Karpas-422 (cell line): Measurements from ENCODE around the gene BLTP3A. TPM values are rescaled to one million over a fixed set of nuclear protein-coding genes. Genes with fewer than 3 reads are reported as not detected.

Experiments
- DNase-seq: peaks from one replicate; pipeline ENCODE4 v3.0.0-alpha.2; 2015
- H2AFZ ChIP-seq: fragments of 200-600 bp; sonication (generic); 2 replicates; pipeline ENCODE4 v1.6.1; 2014; ENCODE audit warnings: antibody characterized with exemption, low read length, mixed read lengths
- H3K27ac ChIP-seq: fragments of 200-600 bp; sonication (generic); 2 replicates; pipeline ENCODE4 v1.5.1; 2014; ENCODE audit warnings: mild to moderate bottlenecking, low read length, moderate library complexity
- H3K27me3 ChIP-seq: fragments of 200-600 bp; sonication (generic); 2 replicates; pipeline ENCODE4 v1.6.1; 2014; ENCODE audit warnings: low read length, mixed read lengths
- H3K36me3 ChIP-seq: fragments of 200-600 bp; sonication (generic); 2 replicates; pipeline ENCODE4 v1.6.1; 2014; ENCODE audit warnings: low read length, mixed read lengths; ENCODE audit not compliant: insufficient read depth
- H3K4me1 ChIP-seq: fragments of 200-600 bp; sonication (generic); 2 replicates; pipeline ENCODE4 v1.6.1; 2014; ENCODE audit warnings: mild to moderate bottlenecking, low read length, mixed read lengths
- H3K4me2 ChIP-seq: fragments of 200-600 bp; sonication (generic); 2 replicates; pipeline ENCODE4 v1.6.1; 2014; ENCODE audit warnings: low read length, low read depth, mild to moderate bottlenecking; ENCODE audit not compliant: poor library complexity, severe bottlenecking
- H3K4me3 ChIP-seq: fragments of 200-600 bp; sonication (generic); 2 replicates; pipeline ENCODE4 v1.5.1; 2014; ENCODE audit warnings: mild to moderate bottlenecking, antibody characterized with exemption, low read length, mixed read lengths
- H3K79me2 ChIP-seq: fragments of 200-600 bp; sonication (generic); 2 replicates; pipeline ENCODE4 v1.6.1; 2014; ENCODE audit warnings: mild to moderate bottlenecking, low read length, mixed read lengths
- H3K9ac ChIP-seq: fragments of 200-600 bp; sonication (generic); 2 replicates; pipeline ENCODE4 v1.6.0; 2014; ENCODE audit warnings: low read length
- H3K9me2 ChIP-seq: fragments of 200-600 bp; sonication (generic), shearing (Covaris generic); replicated peaks from 2 replicates; pipeline ENCODE4 v1.6.0; 2014; ENCODE audit warnings: mild to moderate bottlenecking, low read length, moderate library complexity; ENCODE audit not compliant: insufficient read depth
- H3K9me3 ChIP-seq: fragments of 300-700, 200-600 bp; sonication (generic); 2 replicates; pipeline ENCODE4 v1.6.1; 2014; ENCODE audit warnings: low read length, mixed read lengths
- H4K20me1 ChIP-seq: fragments of 200-600 bp; sonication (generic); 2 replicates; pipeline ENCODE4 v1.6.1; 2014; ENCODE audit warnings: mild to moderate bottlenecking, antibody characterized with exemption, low read length, low read depth; ENCODE audit not compliant: insufficient read depth
- total RNA-seq: library from RNA; depleted of rRNA; stranded (reverse); fragments of >200 nt; shearing (Covaris generic); gene quantifications from 2 replicates; pipeline ENCODE4 v1.2.3, GENCODE V29; 2014; ENCODE audit warnings: low replicate concordance

Gene BLTP3A
- total RNA-seq, 1 experiment from 2014 or later: 12.0 TPM

- Histone ChIP-seq H4K20me1 (no peaks in the 10 kb centered on the region), H3K9me3 (no peaks in the 10 kb centered on the region), H3K4me1 (no peaks in the 10 kb centered on the region), H3K79me2 (peaks cover 3% of the 10 kb centered on the region; the same call in 1 of the 2 replicates), H3K4me2 (no peak overlapping the region), H3K9me2 (no peaks in the 10 kb centered on the region), H3K27me3 (no peaks in the 10 kb centered on the region), H3K4me3 (no peak overlapping the region), H3K27ac (no peak overlapping the region), H3K36me3 (peaks cover 9% of the 10 kb centered on the region; the same call in 1 of the 2 replicates), H2AFZ (no peak overlapping the region), H3K9ac (no peak overlapping the region)
- DNase-seq: no peak
Measured at GRCh38 chr6:34829137-34829536, 37.3 kb downstream of the BLTP3A start.

GRCh38 chr6:34832942-34833341 is 41.1 kb downstream of the BLTP3A start:
- H3K4me2 ChIP-seq: no peak overlapping the region
- no peak overlapping the region for H3K27ac ChIP-seq
- no peak overlapping the region for H2AFZ ChIP-seq
- H3K79me2 ChIP-seq: peaks cover 3% of the 10 kb centered on the region; the same call in 1 of the 2 replicates
- H3K4me3 ChIP-seq: no peak overlapping the region
- H4K20me1 ChIP-seq: no peaks in the 10 kb centered on the region
- H3K4me1 ChIP-seq: no peaks in the 10 kb centered on the region
- no peak overlapping the region for H3K9ac ChIP-seq
- no peaks in the 10 kb centered on the region for H3K9me3 ChIP-seq
- H3K9me2 ChIP-seq: no peaks in the 10 kb centered on the region
- peaks cover 16% of the 10 kb centered on the region; the same call in 1 of the 2 replicates for H3K36me3 ChIP-seq
- no peak for DNase-seq
- no peaks in the 10 kb centered on the region for H3K27me3 ChIP-seq

DNA sequence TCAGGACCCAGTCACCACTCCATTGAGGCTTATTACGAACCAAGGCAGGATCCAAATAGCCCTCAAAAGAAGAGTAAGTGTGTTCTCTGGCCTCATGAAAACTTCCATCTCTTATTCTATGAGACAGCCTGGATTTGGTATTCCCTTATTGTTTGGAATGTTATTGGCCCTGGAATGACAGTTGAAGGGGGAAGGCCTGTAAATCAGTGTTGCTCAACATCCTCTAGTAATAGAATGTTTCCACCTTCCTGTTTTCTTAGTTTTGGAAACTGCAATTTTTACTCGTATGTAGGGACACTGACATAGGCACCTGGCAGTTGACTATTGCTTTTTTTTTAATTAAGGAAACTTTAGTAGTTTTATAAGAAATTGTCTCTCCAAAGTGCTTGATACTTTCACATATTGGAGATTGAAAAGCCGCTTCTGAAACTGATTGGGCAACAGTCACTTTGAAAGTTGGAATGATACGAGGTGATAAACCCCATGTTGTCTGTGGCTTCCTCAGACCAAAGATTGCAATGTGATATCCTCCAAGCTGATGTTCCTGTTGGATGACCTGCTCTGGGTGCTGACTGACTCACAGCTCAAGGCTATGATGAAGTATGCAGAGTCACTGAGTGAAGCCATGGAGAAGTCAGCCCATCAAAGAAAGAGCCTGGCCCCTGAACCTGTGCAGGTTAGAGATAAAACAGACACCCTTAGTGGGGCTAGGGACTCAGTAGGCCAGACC is 43.1 kb downstream of the BLTP3A start:
- no peak overlapping the region for H3K27ac ChIP-seq
- no peak overlapping the region for H3K4me3 ChIP-seq
- no peaks in the 10 kb centered on the region for H3K79me2 ChIP-seq
- no peaks in the 10 kb centered on the region for H3K4me1 ChIP-seq
- H3K27me3 ChIP-seq: no peaks in the 10 kb centered on the region
- no peaks in the 10 kb centered on the region for H3K9me2 ChIP-seq
- no peak overlapping the region for H3K9ac ChIP-seq
- no peaks in the 10 kb centered on the region for H3K9me3 ChIP-seq
- no peaks in the 10 kb centered on the region for H4K20me1 ChIP-seq
- H3K36me3 ChIP-seq: peaks cover 9% of the 10 kb centered on the region
- no peak for DNase-seq
- H3K4me2 ChIP-seq: no peak overlapping the region
- H2AFZ ChIP-seq: no peak overlapping the region

- no peaks in the 10 kb centered on the region for H4K20me1 ChIP-seq
- no peak overlapping the region for H2AFZ ChIP-seq
- H3K4me2 ChIP-seq: no peak overlapping the region
- no peaks in the 10 kb centered on the region for H3K27me3 ChIP-seq
- no peaks in the 10 kb centered on the region for H3K9me3 ChIP-seq
- peaks cover 9% of the 10 kb centered on the region for H3K36me3 ChIP-seq
- H3K9ac ChIP-seq: no peak overlapping the region
- H3K27ac ChIP-seq: no peak overlapping the region
- no peaks in the 10 kb centered on the region for H3K4me1 ChIP-seq
- no peak for DNase-seq
- no peak overlapping the region for H3K4me3 ChIP-seq
- no peaks in the 10 kb centered on the region for H3K9me2 ChIP-seq
- H3K79me2 ChIP-seq: no peaks in the 10 kb centered on the region
Measured at GRCh38 chr6:34836008-34836407, 44.1 kb downstream of the BLTP3A start.

DNA sequence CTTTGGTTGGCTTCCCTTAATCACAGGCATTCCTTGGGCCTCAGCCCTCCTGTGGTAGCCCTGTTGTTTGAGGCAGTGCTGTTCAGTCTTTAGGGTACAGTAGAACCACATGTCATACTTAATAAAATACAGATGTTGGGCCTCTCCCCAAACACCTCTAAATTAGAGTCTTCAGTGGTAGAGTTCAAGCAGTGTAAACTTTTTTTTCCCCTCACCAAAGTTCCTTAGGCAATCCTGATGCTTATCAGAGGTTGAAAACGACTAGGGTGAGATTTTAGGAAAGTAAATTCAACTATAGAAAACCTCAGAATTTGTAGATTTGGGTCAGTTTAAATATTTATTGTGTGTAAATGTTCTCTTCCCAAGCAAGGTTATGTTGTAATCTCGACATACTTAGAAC is 44.6 kb downstream of the BLTP3A start:
- Histone ChIP-seq H3K9ac (no peak overlapping the region), H4K20me1 (no peaks in the 10 kb centered on the region), H2AFZ (no peak overlapping the region), H3K4me1 (no peaks in the 10 kb centered on the region), H3K9me3 (no peaks in the 10 kb centered on the region), H3K4me2 (no peak overlapping the region), H3K36me3 (peaks cover 9% of the 10 kb centered on the region), H3K9me2 (no peaks in the 10 kb centered on the region), H3K79me2 (no peaks in the 10 kb centered on the region), H3K4me3 (no peak overlapping the region), H3K27me3 (no peaks in the 10 kb centered on the region), H3K27ac (no peak overlapping the region)
- DNase-seq: no peak

- peaks cover 9% of the 10 kb centered on the region for H3K36me3 ChIP-seq
- H2AFZ ChIP-seq: no peak overlapping the region
- no peak overlapping the region for H3K4me2 ChIP-seq
Measured at GRCh38 chr6:34837528-34837927, 45.6 kb downstream of the BLTP3A start.

GRCh38 chr6:34839666-34840352 is 47.9 kb downstream of the BLTP3A start:
- H3K27ac ChIP-seq: no peak overlapping the region
- no peaks in the 10 kb centered on the region for H3K27me3 ChIP-seq
- H3K4me2 ChIP-seq: no peak overlapping the region
- H3K36me3 ChIP-seq: peaks cover 5% of the 10 kb centered on the region
- 0 out of 2 replicates have a peak, but pooled peaks cover under 1% of the 10 kb centered on the region for H3K79me2 ChIP-seq
- no peaks in the 10 kb centered on the region for H4K20me1 ChIP-seq
- no peak overlapping the region for H3K4me3 ChIP-seq
- H2AFZ ChIP-seq: no peak overlapping the region
- H3K9ac ChIP-seq: no peak overlapping the region
- no peak for DNase-seq
- no peaks in the 10 kb centered on the region for H3K4me1 ChIP-seq
- no peaks in the 10 kb centered on the region for H3K9me2 ChIP-seq
- H3K9me3 ChIP-seq: no peaks in the 10 kb centered on the region

More at GRCh38 chr6:34837528-34837927, 45.6 kb downstream of the BLTP3A start:
- Histone ChIP-seq H3K4me1 (no peaks in the 10 kb centered on the region), H3K4me3 (no peak overlapping the region), H4K20me1 (no peaks in the 10 kb centered on the region), H3K79me2 (no peaks in the 10 kb centered on the region), H3K9ac (no peak overlapping the region), H3K27ac (no peak overlapping the region), H3K9me2 (no peaks in the 10 kb centered on the region), H3K9me3 (no peaks in the 10 kb centered on the region), H3K27me3 (no peaks in the 10 kb centered on the region)
- DNase-seq: no peak
